B cell (primary cell): Measurements from ENCODE around the gene TPCN2. TPM values are rescaled to one million over a fixed set of nuclear protein-coding genes. Genes with fewer than 3 reads are reported as not detected.

ENCODE experiments used
- ATAC-seq: fragments of 200-7000 bp; cut with Tn5 transposase; one replicate; pipeline ENCODE4 v1.10.0; 2021; ENCODE audit warnings: low read depth, mild to moderate bottlenecking, moderate number of reproducible peaks, moderate library complexity
- CTCF ChIA-PET: fragments of 350-600 bp; sonication (Branson Sonifier 250); formaldehyde crosslinking; loops from one replicate; lab custom pipeline; 2021; ENCODE audit warnings: antibody characterized with exemption, inconsistent platforms; lab: Charles Lee
- POLR2A ChIA-PET: fragments of 350-600 bp; sonication (Branson Sonifier 250); formaldehyde crosslinking; loops from one replicate; lab custom pipeline; 2021; ENCODE audit warnings: antibody characterized with exemption; lab: Charles Lee
- DNase-seq: peaks from one replicate; pipeline ENCODE4 v3.0.0; 2013
- H2AFZ ChIP-seq: 2 replicates; pipeline ENCODE4 v1.6.1; 2012; ENCODE audit warnings: mild to moderate bottlenecking, low read depth, low read length; ENCODE audit not compliant: insufficient read depth, poor library complexity, severe bottlenecking
- H3K27ac ChIP-seq, 2 donors: 1 replicate in 1 of 2; 2 replicates in 1 of 2; pipeline ENCODE4 v1.5.1; 2012 to 2013; ENCODE audit warnings: low read length in 2 of 2, mild to moderate bottlenecking in 2 of 2, moderate library complexity in 1 of 2
- H3K27me3 ChIP-seq, 4 experiments: fragments of 200-600 bp in 1 of 4; sonication (generic) in 1 of 4; replicated peaks in 1 of 4; 1 replicate in 2 of 4; 2 replicates in 2 of 4; pipeline versions ENCODE4 v1.6.1 to v1.7.0; 2013 to 2016; ENCODE audit warnings: low read length in 3 of 4, mild to moderate bottlenecking in 2 of 4, mixed read lengths in 1 of 4, moderate library complexity in 1 of 4; ENCODE audit not compliant: insufficient read depth in 4 of 4, control insufficient read depth in 3 of 4; ENCODE audit errors: control extremely low read depth in 1 of 4
- H3K36me3 ChIP-seq, 2 experiments: replicated peaks in 1 of 2; 1 replicate in 1 of 2; 2 replicates in 1 of 2; pipeline versions ENCODE4 v1.6.1 to v1.7.1; 2013; ENCODE audit warnings: low read length in 1 of 2; ENCODE audit not compliant: insufficient read depth in 2 of 2, control insufficient read depth in 1 of 2; ENCODE audit errors: control extremely low read depth in 1 of 2, extremely low read depth in 1 of 2
- H3K4me1 ChIP-seq, 2 donors: fragments of 200-600 bp in 1 of 2; sonication (generic) in 1 of 2; 1 replicate in 1 of 2; 2 replicates in 1 of 2; pipeline versions ENCODE4 v1.5.1 to v1.6.1; 2013 to 2017; ENCODE audit warnings: low read length in 2 of 2; ENCODE audit not compliant: control insufficient read depth in 2 of 2, insufficient read depth in 2 of 2
- H3K4me2 ChIP-seq: replicated peaks from 2 replicates; pipeline ENCODE3; 2012; ENCODE audit warnings: mild to moderate bottlenecking, low read depth, low read length; ENCODE audit not compliant: poor library complexity, severe bottlenecking
- H3K4me3 ChIP-seq, 5 experiments: fragments of 200-600 bp in 1 of 5; sonication (generic) in 1 of 5; 1 replicate in 3 of 5; 2 replicates in 2 of 5; pipeline versions ENCODE4 v1.5.1 to v1.7.0; 2011 to 2016; ENCODE audit warnings: low read length in 4 of 5, mild to moderate bottlenecking in 4 of 5, low read depth in 2 of 5, control low read depth in 1 of 5, moderate library complexity in 1 of 5; ENCODE audit not compliant: insufficient read depth in 1 of 5; ENCODE audit errors: control extremely low read depth in 1 of 5, extremely low read depth in 1 of 5
- H3K79me2 ChIP-seq: fragments of 200-600 bp; sonication (generic); one replicate; pipeline ENCODE4 v1.6.0; 2016; ENCODE audit warnings: low read length; ENCODE audit not compliant: control insufficient read depth, insufficient read depth
- H3K9ac ChIP-seq: fragments of 200-600 bp; sonication (generic); 2 replicates; pipeline ENCODE4 v1.6.1; 2017; ENCODE audit warnings: mild to moderate bottlenecking, low read length, moderate library complexity
- H3K9me3 ChIP-seq, 3 donors: one replicate each; pipeline versions ENCODE4 v1.6.1 to v1.7.1; 2013; ENCODE audit warnings: low read length in 2 of 3; ENCODE audit not compliant: control insufficient read depth in 2 of 3, insufficient read depth in 1 of 3; ENCODE audit errors: control extremely low read depth in 1 of 3
- H4K20me1 ChIP-seq: 2 replicates; pipeline ENCODE4 v1.6.0; 2012; ENCODE audit warnings: mild to moderate bottlenecking, low read length; ENCODE audit not compliant: insufficient read depth, control insufficient read depth, poor library complexity, severe bottlenecking
- H3K27ac Mint-ChIP-seq: one replicate; pipeline ENCODE4 v1.8.0; 2021; ENCODE audit warnings: mixed read lengths
- H3K27me3 Mint-ChIP-seq: one replicate; pipeline ENCODE4 v1.8.0; 2021; ENCODE audit warnings: mixed read lengths
- H3K4me1 Mint-ChIP-seq: one replicate; pipeline ENCODE4 v1.8.0; 2021; ENCODE audit warnings: mixed read lengths
- H3K4me3 Mint-ChIP-seq: one replicate; pipeline ENCODE4 v1.8.0; 2021; ENCODE audit warnings: mixed read lengths
- H3K9me3 Mint-ChIP-seq: one replicate; pipeline ENCODE4 v1.8.0; 2022; ENCODE audit warnings: mixed read lengths; ENCODE audit not compliant: insufficient read depth
- CTCF ChIP-seq: fragments of 200-600 bp; IDR thresholded peaks from one replicate; pipeline ENCODE4 v1.8.0; 2022; ENCODE audit warnings: antibody characterized with exemption, mild to moderate bottlenecking
- EZH2 ChIP-seq: IDR thresholded peaks from 2 replicates; pipeline ENCODE4 v1.6.1; 2012; ENCODE audit warnings: borderline replicate concordance, low read depth, mild to moderate bottlenecking, moderate library complexity, low read length; ENCODE audit not compliant: insufficient read depth, poor library complexity, severe bottlenecking
- WGBS: methylation state at CpG from one replicate; pipeline ENCODE4 v1.1.5; 2013; ENCODE audit warnings: missing lambda C conversion rate; ENCODE audit not compliant: insufficient coverage; 5-methylcytosine and 5-hydroxymethylcytosine counted together
- intact Hi-C: fragments of 100-400 bp; cut with micrococcal nuclease; formaldehyde crosslinking; loops from one replicate; pipeline ENCODE4 v1.10.0; 2022
- polyA plus RNA-seq: library from polyadenylated mRNA; depleted of rRNA; stranded (reverse); fragments of >200 nt; gene quantifications from 2 replicates; pipeline ENCODE4 v1.2.3, GENCODE V29; 2012
- total RNA-seq, 2 donors: library from RNA; stranded (reverse); fragments of 120-200 nt in 1 of 2; gene quantifications; 1 replicate in 1 of 2; 2 replicates in 1 of 2; pipeline versions ENCODE4 v1.2.3 to v1.2.4, GENCODE V29; 2013 to 2022

TPCN2 gene
- total and polyA plus RNA-seq, 2 donors (not counting 1 experiment from before 2014, with no cell fraction given) = 16.8 to 71.4 TPM

DNA sequence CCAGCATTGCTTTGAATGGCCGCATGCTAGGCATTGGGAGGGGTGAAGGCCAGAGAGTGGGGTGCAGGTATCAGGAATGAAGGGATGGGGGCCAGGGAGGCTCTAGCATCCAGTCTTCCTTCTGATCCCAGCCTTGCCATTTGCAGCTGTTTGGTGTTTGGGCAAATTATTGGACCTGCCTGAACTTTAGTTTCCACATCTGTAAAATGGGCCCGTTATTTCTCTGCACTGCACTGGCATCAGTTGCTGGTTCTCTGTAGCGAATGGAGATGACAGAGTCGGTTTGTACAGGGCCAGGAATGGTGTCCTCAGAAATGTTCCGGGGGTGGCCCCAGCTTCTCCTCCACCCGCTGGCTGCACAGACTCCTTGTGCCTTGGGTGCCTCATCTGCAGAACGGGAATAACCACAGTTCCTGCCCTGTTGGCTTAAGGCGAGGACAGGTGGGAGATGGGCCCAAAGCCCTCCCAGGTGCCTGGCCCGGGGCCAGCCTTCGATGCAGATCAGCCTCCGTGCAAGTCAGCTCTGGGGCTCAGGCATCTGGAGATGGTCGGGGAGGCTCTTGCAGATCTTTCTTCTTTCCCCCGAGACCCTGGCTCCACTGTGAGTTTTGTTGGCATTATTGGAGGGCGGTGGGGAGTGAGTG, 55.6 kb downstream of the TPCN2 start:
- no peak overlapping the region for H3K27ac ChIP-seq
- H3K9me3 ChIP-seq = peaks cover 0 to 17% (median 0%) of the 10 kb centered on the region in 3 donors
- H3K4me3 Mint-ChIP-seq = no peak overlapping the region
- no peaks in the 10 kb centered on the region for H3K36me3 ChIP-seq
- no peak overlapping the region for H3K27ac Mint-ChIP-seq
- no peaks in the 10 kb centered on the region for H3K9me3 Mint-ChIP-seq
- no peaks in the 10 kb centered on the region for H3K79me2 ChIP-seq
- no peak overlapping the region for H3K9ac ChIP-seq
- intact Hi-C loops = no loop called here
- H3K4me3 ChIP-seq = no peak overlapping the region
- ATAC-seq (no peak), DNase-seq (no peak)
- peaks cover 0 to 8% (median 2%) of the 10 kb centered on the region in 4 experiments for H3K27me3 ChIP-seq
- H3K4me1 ChIP-seq = peaks cover 0 to 3% of the 10 kb centered on the region in 2 donors
- H3K4me2 ChIP-seq = no peak overlapping the region
- no peak overlapping the region for H2AFZ ChIP-seq
- 92% methylated on average over 13 of the region's 14 CpGs for WGBS
- TF ChIP-seq EZH2 (no peak), CTCF (no peak)
- CTCF ChIA-PET = interaction anchor here (2.5 kb wide), 1 partner anchor 540 kb away, joined by 7 read pairs; no protein-coding TSS in a partner anchor
- peaks cover 2% of the 10 kb centered on the region for H3K27me3 Mint-ChIP-seq
- peaks cover 2% of the 10 kb centered on the region for H3K4me1 Mint-ChIP-seq
- no peaks in the 10 kb centered on the region for H4K20me1 ChIP-seq
- POLR2A ChIA-PET = no interaction called here

DNA sequence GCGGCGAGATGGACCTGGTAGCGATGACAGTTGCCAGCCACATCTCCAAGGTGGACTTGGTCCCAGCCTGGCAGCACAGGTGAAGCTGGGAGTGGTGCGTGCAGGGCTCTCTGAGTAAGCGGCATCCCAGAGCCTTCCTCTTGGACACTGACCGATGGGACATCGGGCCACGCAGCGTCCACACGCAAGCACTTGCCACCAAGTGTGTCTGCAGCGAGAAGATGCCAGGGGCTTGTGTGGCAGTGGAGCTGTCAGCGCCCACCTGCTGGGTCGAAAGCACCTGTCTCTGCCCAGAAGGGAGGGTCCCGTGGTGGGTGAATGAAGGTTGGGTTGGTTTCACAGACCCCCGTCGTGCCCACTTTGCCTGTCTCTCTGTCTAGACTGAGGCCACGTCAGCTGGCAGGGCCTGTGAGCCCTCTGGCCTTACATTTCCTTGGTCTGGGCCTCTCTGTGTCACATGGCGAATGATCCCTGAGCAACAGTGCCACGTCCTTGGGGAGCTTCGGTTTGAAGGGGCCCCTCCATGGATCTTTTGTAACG, 56.2 kb downstream of the TPCN2 start:
- peaks cover 2% of the 10 kb centered on the region for H3K4me1 Mint-ChIP-seq
- Histone ChIP-seq H2AFZ (no peak overlapping the region), H3K4me3 (no peak overlapping the region), H3K4me1 (peaks cover 0 to 3% of the 10 kb centered on the region in 2 donors), H3K4me2 (no peak overlapping the region), H3K79me2 (no peaks in the 10 kb centered on the region), H3K9ac (no peak overlapping the region), H4K20me1 (no peaks in the 10 kb centered on the region), H3K9me3 (peaks cover 0 to 17% (median 0%) of the 10 kb centered on the region in 3 donors), H3K27me3 (peaks cover 0 to 8% (median 2%) of the 10 kb centered on the region in 4 experiments), H3K36me3 (no peaks in the 10 kb centered on the region), H3K27ac (no peak overlapping the region)
- DNase-seq (no peak), ATAC-seq (no peak)
- peaks cover 2% of the 10 kb centered on the region for H3K27me3 Mint-ChIP-seq
- no peak overlapping the region for H3K4me3 Mint-ChIP-seq
- H3K9me3 Mint-ChIP-seq = no peaks in the 10 kb centered on the region
- intact Hi-C loops = no loop called here
- ChIA-PET POLR2A (no interaction called here), CTCF (interaction anchor here (0.6 to 2.5 kb wide), 2 partner anchors 10 to 540 kb away, joined by 3 to 7 read pairs; no protein-coding TSS in a partner anchor)
- no peak for TF ChIP-seq CTCF
- no peak overlapping the region for H3K27ac Mint-ChIP-seq
- WGBS = 97% methylated on average over 21 of the region's 21 CpGs
